Activated naive CD4-positive, alpha-beta T cell treated with anti-CD3 and anti-CD28 coated beads, Interleukin-2, amount 10 ng/mL, durations not matched to agents 5 hours and 36 hours (primary cell): ENCODE measurements around the gene MYO1B. TPM values are rescaled to one million over a fixed set of nuclear protein-coding genes. Genes with fewer than 3 reads are reported as not detected.

Experiments used
- total RNA-seq, 2 experiments: library from RNA; stranded (reverse); gene quantifications; one replicate each; pipeline ENCODE4 v1.2.3, GENCODE V29; 2021

MYO1B gene
- total RNA-seq, result 1 to 10 TPM; 2.2 to 3.0 TPM

GRCh38 chr2:191245046-191245868 is at the start of gene MYO1B:
Gene MYO1B, plus strand, starts transcription at chr2:191245404. Its CDS starts 31,492 bp downstream, at chr2:191276896.

Other genes with a start within 250 kb of the MYO1B start
- gene STAT1, start 231.2 kb upstream of the MYO1B start, total RNA-seq, result 100 to 1,000 TPM; 719 to 729 TPM
- 100 to 1,000 TPM; 166 to 167 TPM for gene STAT4, start 94.4 kb upstream of the MYO1B start, total RNA-seq